Osteocyte (in vitro differentiated cells): ENCODE measurements around the gene DRC3. TPM values are rescaled to one million over a fixed set of nuclear protein-coding genes. Genes with fewer than 3 reads are reported as not detected.

Source experiments
- DNase-seq: peaks from one replicate; pipeline ENCODE4 v3.0.0; 2021; ENCODE audit warnings: mixed read lengths; ENCODE audit not compliant: unreplicated experiment; ENCODE audit errors: extremely low spot score
- H3K27ac Mint-ChIP-seq: one replicate; pipeline ENCODE4 v1.8.0; 2021; ENCODE audit warnings: mild to moderate bottlenecking, mixed read lengths; ENCODE audit not compliant: unreplicated experiment
- H3K27me3 Mint-ChIP-seq: one replicate; pipeline ENCODE4 v1.8.0; 2021; ENCODE audit warnings: mixed read lengths; ENCODE audit not compliant: unreplicated experiment
- H3K36me3 Mint-ChIP-seq: one replicate; pipeline ENCODE4 v1.8.0; 2021; ENCODE audit warnings: mixed read lengths; ENCODE audit not compliant: unreplicated experiment
- H3K4me1 Mint-ChIP-seq: one replicate; pipeline ENCODE4 v1.8.0; 2021; ENCODE audit warnings: mixed read lengths; ENCODE audit not compliant: unreplicated experiment
- H3K4me3 Mint-ChIP-seq: one replicate; pipeline ENCODE4 v1.8.0; 2021; ENCODE audit warnings: mild to moderate bottlenecking, moderate library complexity, mixed read lengths; ENCODE audit not compliant: unreplicated experiment
- H3K9me3 Mint-ChIP-seq: one replicate; pipeline ENCODE4 v1.8.0; 2021; ENCODE audit warnings: mixed read lengths; ENCODE audit not compliant: unreplicated experiment
- CTCF ChIP-seq: fragments of 200-600 bp; sonication (generic); IDR thresholded peaks from 2 replicates; pipeline ENCODE4 v1.5.0; 2021; ENCODE audit warnings: antibody characterized with exemption, mild to moderate bottlenecking, moderate library complexity
- total RNA-seq: library from RNA; stranded (reverse); gene quantifications from 2 replicates; pipeline ENCODE4 v1.2.1, GENCODE V29; 2021

The DRC3 gene
- total RNA-seq, 1 donor from 2014 or later, result 2.1 TPM

GRCh38 chr17:17975436-17975835 lies 2.8 kb downstream of the DRC3 start:
- no peak for TF ChIP-seq CTCF
- no peak for DNase-seq
- Mint-ChIP-seq H3K9me3 (no peaks in the 10 kb centered on the region), H3K27ac (no peak overlapping the region), H3K27me3 (no peaks in the 10 kb centered on the region), H3K4me3 (no peak overlapping the region), H3K36me3 (no peaks in the 10 kb centered on the region), H3K4me1 (peaks cover 18% of the 10 kb centered on the region)

GRCh38 chr17:17976931-17977570 lies 4.4 kb downstream of the DRC3 start:
- no peak overlapping the region for H3K27ac Mint-ChIP-seq

GRCh38 chr17:17978481-17979424 lies 6.1 kb downstream of the DRC3 start:
- no peak for DNase-seq
- H3K4me3 Mint-ChIP-seq, result no peak overlapping the region
- H3K27me3 Mint-ChIP-seq, result no peaks in the 10 kb centered on the region
- H3K4me1 Mint-ChIP-seq, result peaks cover 5% of the 10 kb centered on the region
- TF ChIP-seq CTCF, result no peak
- H3K9me3 Mint-ChIP-seq, result no peaks in the 10 kb centered on the region
- no peak overlapping the region for H3K27ac Mint-ChIP-seq
- H3K36me3 Mint-ChIP-seq, result no peaks in the 10 kb centered on the region

More at GRCh38 chr17:17976931-17977570, 4.4 kb downstream of the DRC3 start:
- H3K4me1 Mint-ChIP-seq, result peaks cover 9% of the 10 kb centered on the region
- no peaks in the 10 kb centered on the region for H3K27me3 Mint-ChIP-seq
- no peaks in the 10 kb centered on the region for H3K9me3 Mint-ChIP-seq
- H3K4me3 Mint-ChIP-seq, result no peak overlapping the region
- H3K36me3 Mint-ChIP-seq, result no peaks in the 10 kb centered on the region
- DNase-seq, result no peak
- no peak for TF ChIP-seq CTCF

GRCh38 chr17:17979778-17980177 lies 7.1 kb downstream of the DRC3 start:
- H3K4me1 Mint-ChIP-seq, result peaks cover 5% of the 10 kb centered on the region
- no peak for TF ChIP-seq CTCF
- H3K4me3 Mint-ChIP-seq, result no peak overlapping the region
- H3K27me3 Mint-ChIP-seq, result no peaks in the 10 kb centered on the region
- no peaks in the 10 kb centered on the region for H3K9me3 Mint-ChIP-seq
- H3K36me3 Mint-ChIP-seq, result no peaks in the 10 kb centered on the region
- no peak for DNase-seq
- no peak overlapping the region for H3K27ac Mint-ChIP-seq

- H3K27me3 Mint-ChIP-seq, result no peaks in the 10 kb centered on the region
- no peaks in the 10 kb centered on the region for H3K36me3 Mint-ChIP-seq
- no peak overlapping the region for H3K27ac Mint-ChIP-seq
- TF ChIP-seq CTCF, result no peak
- no peaks in the 10 kb centered on the region for H3K9me3 Mint-ChIP-seq
- no peak overlapping the region for H3K4me3 Mint-ChIP-seq
- peaks cover 5% of the 10 kb centered on the region for H3K4me1 Mint-ChIP-seq
- no peak for DNase-seq
Observed at GRCh38 chr17:17981330-17981729, 8.7 kb downstream of the DRC3 start.
